Spleen (tissue), 7 donors: Measurements from ENCODE around the gene SESN2.
A peak's percentile ranks its signal among the peaks of the same experiment; 100 is the strongest.

Experiments used
- POLR2AphosphoS5 ChIP-seq, 3 donors: sonication (generic); formaldehyde crosslinking; IDR thresholded peaks; one replicate each; pipeline ENCODE4 v1.5.1; 2017; ENCODE audit warnings: antibody characterized with exemption in 3 of 3
- TF ChIP-seq, protein P1 (sequence below), 11 experiments: fragments of 200-600 bp in 7 of 11; fragments of 450-650 bp in 4 of 11; sonication (generic) in 4 of 11; IDR thresholded peaks in 8 of 11; conservative IDR thresholded peaks in 3 of 11; 1 replicate in 7 of 11; 2 replicates in 4 of 11; pipeline versions ENCODE4 v1.4.0 to v1.8.0; 2016 to 2021; ENCODE audit warnings: antibody characterized with exemption in 11 of 11, inconsistent platforms in 4 of 11, mild to moderate bottlenecking in 1 of 11
- donor health status: DM: no; HTN: no; CAD: no; lungs with moderate emphysema.
- donor health status: DM: no; HTN: no; CAD: no.
- donor health status: DM: no; HTN: no; CAD: no.

- peak in 1 of 3 donors; percentile 12 for TF ChIP-seq POLR2AphosphoS5 (IDR thresholded peaks at IDR 0.05)
- TF ChIP-seq, protein P1, sequence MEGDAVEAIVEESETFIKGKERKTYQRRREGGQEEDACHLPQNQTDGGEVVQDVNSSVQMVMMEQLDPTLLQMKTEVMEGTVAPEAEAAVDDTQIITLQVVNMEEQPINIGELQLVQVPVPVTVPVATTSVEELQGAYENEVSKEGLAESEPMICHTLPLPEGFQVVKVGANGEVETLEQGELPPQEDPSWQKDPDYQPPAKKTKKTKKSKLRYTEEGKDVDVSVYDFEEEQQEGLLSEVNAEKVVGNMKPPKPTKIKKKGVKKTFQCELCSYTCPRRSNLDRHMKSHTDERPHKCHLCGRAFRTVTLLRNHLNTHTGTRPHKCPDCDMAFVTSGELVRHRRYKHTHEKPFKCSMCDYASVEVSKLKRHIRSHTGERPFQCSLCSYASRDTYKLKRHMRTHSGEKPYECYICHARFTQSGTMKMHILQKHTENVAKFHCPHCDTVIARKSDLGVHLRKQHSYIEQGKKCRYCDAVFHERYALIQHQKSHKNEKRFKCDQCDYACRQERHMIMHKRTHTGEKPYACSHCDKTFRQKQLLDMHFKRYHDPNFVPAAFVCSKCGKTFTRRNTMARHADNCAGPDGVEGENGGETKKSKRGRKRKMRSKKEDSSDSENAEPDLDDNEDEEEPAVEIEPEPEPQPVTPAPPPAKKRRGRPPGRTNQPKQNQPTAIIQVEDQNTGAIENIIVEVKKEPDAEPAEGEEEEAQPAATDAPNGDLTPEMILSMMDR (IDR thresholded peaks at IDR 0.05 in 8 of 11, conservative IDR thresholded peaks at IDR 0.05 in 3 of 11), result no peak
Observed at GRCh38 chr1:28282426-28283407, 23.4 kb downstream of the SESN2 start.
